GM18870 (cell line): ENCODE data around the gene TM9SF2.
"Not testable (repeated sequence)": the region's sequence is repeated elsewhere in the genome, so short reads cannot be mapped to it uniquely, and the experiment has no call there.

Experiments
- ATAC-seq: cut with Tn5 transposase; IDR thresholded peaks from one replicate; pipeline ENCODE4 v1.9.1; 2021; ENCODE audit warnings: moderate library complexity; ENCODE audit not compliant: unreplicated experiment

Gene TM9SF2

GRCh38 chr13:99527301-99527700 is 26.0 kb downstream of the TM9SF2 start:
- ATAC-seq: no peak

GRCh38 chr13:99528547-99528946 is 27.3 kb downstream of the TM9SF2 start:
- ATAC-seq: peak; percentile 75

- no peak for ATAC-seq
These were observed 34.8 kb downstream of the TM9SF2 start for GRCh38 chr13:99536023-99536422.

GRCh38 chr13:99540530-99540929 is 39.3 kb downstream of the TM9SF2 start:
- no peak for ATAC-seq

GRCh38 chr13:99542788-99543406 is 41.6 kb downstream of the TM9SF2 start:
- peak; percentile 99 for ATAC-seq

- ATAC-seq: no peak
These were observed 44.1 kb downstream of the TM9SF2 start for GRCh38 chr13:99545361-99545760.

GRCh38 chr13:99545979-99546378 is 44.7 kb downstream of the TM9SF2 start:
- no peak for ATAC-seq

- no peak for ATAC-seq
These were observed 45.6 kb downstream of the TM9SF2 start for GRCh38 chr13:99546878-99547277.

GRCh38 chr13:99548448-99548847 is 47.2 kb downstream of the TM9SF2 start:
- peak; percentile 87 for ATAC-seq

- ATAC-seq: no peak
These were observed 51.8 kb downstream of the TM9SF2 start for GRCh38 chr13:99553033-99553432.

- ATAC-seq: no peak
These were observed 53.9 kb downstream of the TM9SF2 start for GRCh38 chr13:99555149-99555548.

- no peak for ATAC-seq
These were observed 55.7 kb downstream of the TM9SF2 start for GRCh38 chr13:99556867-99557443.

GRCh38 chr13:99558570-99559180 is 57.4 kb downstream of the TM9SF2 start:
- ATAC-seq: no peak

GRCh38 chr13:99559560-99559959 is 58.3 kb downstream of the TM9SF2 start:
- ATAC-seq: no peak

GRCh38 chr13:99563404-99563803 is 62.1 kb downstream of the TM9SF2 start:
- ATAC-seq: no peak

GRCh38 chr13:99564386-99564785 is 63.1 kb downstream of the TM9SF2 start:
- ATAC-seq: no peak

- ATAC-seq: no peak
These were observed 64.3 kb downstream of the TM9SF2 start for GRCh38 chr13:99565478-99566124.

- no peak for ATAC-seq
These were observed 65.1 kb downstream of the TM9SF2 start for GRCh38 chr13:99566125-99567083.

- not testable (repeated sequence) for ATAC-seq
These were observed 67.6 kb downstream of the TM9SF2 start for GRCh38 chr13:99568901-99569300.

- ATAC-seq: no peak
These were observed 70.9 kb downstream of the TM9SF2 start for GRCh38 chr13:99572131-99572530.

- ATAC-seq: no peak
These were observed 71.6 kb downstream of the TM9SF2 start for GRCh38 chr13:99572921-99573320.
